ENCODE data around the gene MB21D2.

MB21D2 gene

GRCh38 chr3:192921793-192922192, 4.1 kb upstream of the MB21D2 start:
- no peak for DNase-seq (ENCODE audit: low spot score)

GRCh38 chr3:192920411-192920810, 2.8 kb upstream of the MB21D2 start:
- no peak for DNase-seq (ENCODE audit: low spot score)

GRCh38 chr3:192919901-192920300, 2.2 kb upstream of the MB21D2 start:
- DNase-seq (ENCODE audit: low spot score) = no peak

GRCh38 chr3:192918275-192918588, 576 bp upstream of the MB21D2 start:
- no peak for DNase-seq (ENCODE audit: low spot score)

- no peak for DNase-seq (ENCODE audit: low spot score)
These were observed 640 bp downstream of the MB21D2 start for GRCh38 chr3:192917028-192917403.

GRCh38 chr3:192916371-192917027, 1.2 kb downstream of the MB21D2 start:
- peak; percentile 71 for DNase-seq (ENCODE audit: low spot score)

- DNase-seq (ENCODE audit: low spot score) = no peak
These were observed 1.9 kb downstream of the MB21D2 start for GRCh38 chr3:192915722-192916121.

GRCh38 chr3:192915304-192915703, 2.4 kb downstream of the MB21D2 start:
- DNase-seq (ENCODE audit: low spot score) = no peak

GRCh38 chr3:192914848-192915247, 2.8 kb downstream of the MB21D2 start:
- no peak for DNase-seq (ENCODE audit: low spot score)

- no peak for DNase-seq (ENCODE audit: low spot score)
These were observed 4.1 kb downstream of the MB21D2 start for GRCh38 chr3:192913540-192913939.

- DNase-seq (ENCODE audit: low spot score) = no peak
These were observed 6.4 kb downstream of the MB21D2 start for GRCh38 chr3:192911293-192911692.

GRCh38 chr3:192907784-192908183, 9.9 kb downstream of the MB21D2 start:
- no peak for DNase-seq (ENCODE audit: low spot score)

GRCh38 chr3:192906940-192907339, 10.7 kb downstream of the MB21D2 start:
- no peak for DNase-seq (ENCODE audit: low spot score)

- DNase-seq (ENCODE audit: low spot score) = no peak
These were observed 11.5 kb downstream of the MB21D2 start for GRCh38 chr3:192905980-192906678.

GRCh38 chr3:192904632-192905289, 12.9 kb downstream of the MB21D2 start:
- no peak for DNase-seq (ENCODE audit: low spot score)

- DNase-seq (ENCODE audit: low spot score) = no peak
These were observed 15.1 kb downstream of the MB21D2 start for GRCh38 chr3:192902549-192902948.

- DNase-seq (ENCODE audit: low spot score) = no peak
These were observed 16.2 kb downstream of the MB21D2 start for GRCh38 chr3:192901435-192901834.

- DNase-seq (ENCODE audit: low spot score) = no peak
These were observed 18.1 kb downstream of the MB21D2 start for GRCh38 chr3:192899540-192899982.

- no peak for DNase-seq (ENCODE audit: low spot score)
These were observed 20.7 kb downstream of the MB21D2 start for GRCh38 chr3:192897005-192897404.

GRCh38 chr3:192896208-192896607, 21.4 kb downstream of the MB21D2 start:
- no peak for DNase-seq (ENCODE audit: low spot score)

GRCh38 chr3:192894676-192895075, 23.0 kb downstream of the MB21D2 start:
- no peak for DNase-seq (ENCODE audit: low spot score)

GRCh38 chr3:192892981-192893700, 24.5 kb downstream of the MB21D2 start:
- DNase-seq (ENCODE audit: low spot score) = no peak
